NB4 (cell line): ENCODE measurements around the gene CHMP1A.

Experiments
- MAX ChIP-seq: IDR thresholded peaks from 2 replicates; pipeline ENCODE4 v1.6.1; 2011; ENCODE audit warnings: low read depth, low read length
- MYC ChIP-seq: IDR thresholded peaks from 2 replicates; pipeline ENCODE4 v1.6.1; 2011; ENCODE audit warnings: low read depth, low read length
- POLR2A ChIP-seq: IDR thresholded peaks from 2 replicates; pipeline ENCODE4 v1.6.1; 2011; ENCODE audit warnings: mild to moderate bottlenecking; ENCODE audit not compliant: insufficient read length; ENCODE audit errors: extremely low read depth
- TF ChIP-seq, protein P1 (sequence below): IDR thresholded peaks from one replicate; pipeline ENCODE4 v1.5.1; 2012; ENCODE audit warnings: low read depth, low read length

DNA sequence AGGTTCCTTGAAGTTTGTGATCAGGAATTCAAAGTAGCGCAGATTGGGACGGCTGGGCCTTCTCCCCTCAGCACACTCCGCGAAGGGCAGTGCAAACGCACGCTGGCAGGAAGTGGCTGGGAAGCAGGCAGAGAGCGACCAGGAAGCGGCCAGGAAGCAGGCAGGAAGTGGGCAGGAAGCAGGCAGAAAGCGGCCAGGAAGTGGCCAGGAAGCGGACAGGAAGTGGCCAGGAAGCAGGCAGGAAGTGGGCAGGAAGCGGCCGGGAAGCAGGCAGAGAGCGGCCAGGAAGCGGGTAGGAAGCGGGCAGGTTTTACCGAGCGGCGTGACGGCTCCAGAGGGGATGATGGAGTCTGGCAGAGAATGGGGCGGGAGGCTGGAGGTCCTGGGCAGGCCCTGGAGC lies 40.9 kb downstream of the CHMP1A start:
- TF ChIP-seq, protein P1, sequence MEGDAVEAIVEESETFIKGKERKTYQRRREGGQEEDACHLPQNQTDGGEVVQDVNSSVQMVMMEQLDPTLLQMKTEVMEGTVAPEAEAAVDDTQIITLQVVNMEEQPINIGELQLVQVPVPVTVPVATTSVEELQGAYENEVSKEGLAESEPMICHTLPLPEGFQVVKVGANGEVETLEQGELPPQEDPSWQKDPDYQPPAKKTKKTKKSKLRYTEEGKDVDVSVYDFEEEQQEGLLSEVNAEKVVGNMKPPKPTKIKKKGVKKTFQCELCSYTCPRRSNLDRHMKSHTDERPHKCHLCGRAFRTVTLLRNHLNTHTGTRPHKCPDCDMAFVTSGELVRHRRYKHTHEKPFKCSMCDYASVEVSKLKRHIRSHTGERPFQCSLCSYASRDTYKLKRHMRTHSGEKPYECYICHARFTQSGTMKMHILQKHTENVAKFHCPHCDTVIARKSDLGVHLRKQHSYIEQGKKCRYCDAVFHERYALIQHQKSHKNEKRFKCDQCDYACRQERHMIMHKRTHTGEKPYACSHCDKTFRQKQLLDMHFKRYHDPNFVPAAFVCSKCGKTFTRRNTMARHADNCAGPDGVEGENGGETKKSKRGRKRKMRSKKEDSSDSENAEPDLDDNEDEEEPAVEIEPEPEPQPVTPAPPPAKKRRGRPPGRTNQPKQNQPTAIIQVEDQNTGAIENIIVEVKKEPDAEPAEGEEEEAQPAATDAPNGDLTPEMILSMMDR: no peak
- no peak for TF ChIP-seq POLR2A
- TF ChIP-seq MAX: no peak
- no peak for TF ChIP-seq MYC
